GM19025 (cell line): ENCODE results near the gene CDC42BPA.

Experiments used
- ATAC-seq: cut with Tn5 transposase; IDR thresholded peaks from one replicate; pipeline ENCODE4 v1.9.1; 2021; ENCODE audit warnings: mild to moderate bottlenecking, low read depth, moderate library complexity; ENCODE audit not compliant: unreplicated experiment

The CDC42BPA gene

GRCh38 chr1:226983992-226984364, 334.3 kb downstream of the CDC42BPA start:
- ATAC-seq = no peak

GRCh38 chr1:226983247-226983991, 334.9 kb downstream of the CDC42BPA start:
- ATAC-seq = no peak

- ATAC-seq = no peak
Observed at GRCh38 chr1:226982451-226983177, 335.7 kb downstream of the CDC42BPA start.

DNA sequence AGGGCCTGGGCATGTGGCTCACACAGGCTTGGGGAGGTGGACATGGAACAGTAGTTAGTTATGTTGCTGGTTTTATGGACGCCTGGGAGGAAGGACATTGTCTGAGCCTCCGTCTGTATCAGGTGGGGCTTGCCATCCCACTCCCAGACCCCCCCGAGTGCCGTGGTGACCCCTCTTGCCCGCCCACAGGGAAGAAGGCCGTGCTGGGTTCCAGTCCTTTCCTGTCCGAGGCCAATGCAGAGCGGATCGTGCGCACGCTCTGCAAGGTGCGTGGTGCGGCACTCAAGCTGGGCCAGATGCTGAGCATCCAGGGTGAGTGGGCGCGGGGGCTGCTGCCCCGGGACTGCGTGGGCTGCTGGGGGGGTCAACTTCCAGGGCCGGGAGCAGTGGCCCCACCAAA, 336.5 kb downstream of the CDC42BPA start:
- ATAC-seq = no peak

GRCh38 chr1:226981386-226981817, 336.9 kb downstream of the CDC42BPA start:
- no peak for ATAC-seq

GRCh38 chr1:226980565-226981385, 337.5 kb downstream of the CDC42BPA start:
- no peak for ATAC-seq

DNA sequence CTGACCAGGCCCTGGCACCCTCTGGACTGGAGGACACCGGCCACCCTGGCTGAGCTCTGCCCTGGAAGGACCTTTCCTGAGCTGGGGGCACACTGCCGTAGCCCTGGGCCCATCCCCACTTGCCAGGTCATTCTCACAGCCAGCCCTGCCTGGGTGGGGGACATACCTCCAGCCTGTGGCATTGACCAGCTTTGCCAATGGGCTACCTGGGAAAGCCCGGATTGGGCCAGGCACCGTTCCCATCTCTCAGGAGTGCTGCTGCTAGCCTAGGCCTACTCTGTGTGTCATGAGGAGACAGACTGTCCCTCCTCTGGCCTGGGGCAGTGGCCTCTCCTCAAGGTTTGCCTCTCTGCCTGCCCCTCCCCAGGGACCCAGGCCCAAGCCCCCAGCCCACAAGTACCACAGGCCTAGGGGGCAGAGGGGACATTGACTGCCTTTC, 338.2 kb downstream of the CDC42BPA start:
- no peak for ATAC-seq

DNA sequence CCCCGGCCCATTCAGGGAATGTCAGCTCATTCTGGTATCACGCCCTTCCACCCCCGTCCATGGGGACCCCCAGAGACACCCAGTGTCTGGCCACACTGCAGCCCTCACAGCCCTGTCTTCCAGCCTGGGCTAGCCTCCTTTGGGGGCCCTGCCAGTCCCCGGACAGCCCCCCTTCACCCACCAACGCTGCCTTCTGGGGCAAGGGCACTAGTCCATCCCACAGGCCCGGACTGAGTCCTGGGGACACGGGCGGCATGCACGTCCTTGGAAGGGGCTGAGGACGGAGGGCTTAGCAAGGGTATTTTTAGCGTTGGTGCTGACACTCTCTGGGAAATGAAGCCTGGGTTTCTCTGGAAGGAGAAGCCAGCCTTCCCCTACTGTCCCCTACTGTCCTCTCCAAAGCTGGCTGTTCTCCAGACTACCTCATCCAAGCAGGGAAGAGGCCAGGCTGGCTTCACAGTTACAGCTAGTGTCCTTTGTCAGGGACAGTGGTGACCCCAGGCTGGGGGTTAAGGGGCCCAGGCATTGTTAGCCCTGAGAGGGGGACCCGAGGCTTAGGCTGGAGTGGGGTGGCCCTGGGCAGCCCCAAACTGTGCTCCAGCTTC, 338.7 kb downstream of the CDC42BPA start:
- ATAC-seq = no peak

DNA sequence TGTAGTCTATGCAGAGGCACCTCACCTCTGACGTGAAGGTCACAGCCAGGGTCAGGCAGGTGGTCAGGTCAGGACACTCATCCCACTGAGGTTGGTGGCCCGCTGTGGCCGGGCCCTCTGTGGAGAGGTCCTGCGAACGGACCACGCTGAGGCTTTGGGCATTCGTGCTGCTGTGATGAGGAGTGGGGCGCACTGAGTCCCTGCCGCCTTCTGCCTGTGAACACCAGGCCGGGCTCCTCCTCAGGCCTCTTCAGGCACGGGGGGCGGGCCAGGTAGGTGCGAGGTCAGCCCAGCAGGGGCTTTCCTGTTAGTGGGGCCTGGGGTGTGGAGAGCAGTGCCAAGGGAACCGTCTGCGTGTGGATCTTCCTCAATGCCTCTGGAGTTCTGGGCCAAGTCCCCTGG, 339.2 kb downstream of the CDC42BPA start:
- no peak for ATAC-seq

DNA sequence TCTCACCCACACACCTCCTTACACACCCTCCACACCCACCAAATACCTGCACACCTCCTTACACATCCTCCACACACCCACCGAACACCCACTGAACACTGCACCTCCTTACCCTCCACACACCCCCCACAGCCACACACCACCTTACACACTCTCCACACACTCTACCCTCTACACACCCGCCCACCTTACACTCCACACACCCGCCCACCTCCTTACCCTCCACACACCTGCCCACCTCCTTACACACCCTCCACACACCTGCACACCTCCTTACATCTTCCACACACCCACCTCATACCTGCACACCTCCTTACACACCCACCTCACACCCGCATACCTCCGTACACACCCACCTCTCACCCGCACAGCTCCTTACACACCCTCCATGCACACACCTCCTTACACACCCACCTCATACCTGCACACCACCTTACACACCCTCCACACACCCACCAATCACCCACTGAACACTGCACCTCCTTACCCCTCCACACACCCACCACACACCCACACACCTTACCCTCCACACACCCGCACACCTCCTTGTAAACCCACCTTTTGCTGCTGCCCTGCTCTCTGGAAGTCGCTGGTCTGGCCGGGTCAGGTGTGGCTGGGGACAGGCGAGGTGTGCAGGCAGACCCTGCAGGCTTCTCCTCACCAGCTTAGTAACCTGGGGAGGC, 339.7 kb downstream of the CDC42BPA start:
- ATAC-seq = no peak

- no peak for ATAC-seq
Observed at GRCh38 chr1:226977643-226978431, 340.5 kb downstream of the CDC42BPA start.

DNA sequence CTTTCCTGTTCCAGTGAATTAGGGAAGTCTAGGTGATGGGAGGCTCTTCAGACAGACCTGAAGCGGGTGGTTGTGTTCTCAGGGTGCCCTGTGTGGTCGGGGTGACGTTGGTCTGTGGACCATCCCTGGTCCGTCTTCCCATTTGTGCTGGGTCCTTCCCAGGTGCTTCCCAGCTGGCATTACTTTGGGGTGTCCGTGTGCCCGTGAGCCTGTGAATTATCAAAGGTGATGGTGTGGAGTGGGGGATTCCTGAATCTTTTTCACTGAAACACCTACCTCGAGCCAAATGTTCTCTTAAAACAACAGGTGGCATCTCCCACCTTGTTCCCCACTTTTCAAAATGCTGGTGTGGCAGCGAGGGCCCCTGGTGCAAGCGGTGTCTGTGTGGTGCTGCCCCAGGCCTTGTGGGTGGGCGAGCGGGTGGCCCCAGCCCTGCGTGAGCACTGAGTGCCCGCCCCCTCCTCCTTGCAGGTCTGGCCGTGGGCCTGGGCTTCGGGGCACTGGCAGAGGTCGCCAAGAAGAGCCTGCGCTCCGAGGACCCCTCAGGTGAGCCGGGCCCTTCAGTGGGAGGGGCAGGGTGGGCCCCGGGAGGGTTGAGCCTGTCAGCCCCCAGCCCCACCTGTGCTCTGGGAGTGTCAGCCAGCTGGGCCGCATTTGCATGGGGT, 341.2 kb downstream of the CDC42BPA start:
- ATAC-seq = no peak

DNA sequence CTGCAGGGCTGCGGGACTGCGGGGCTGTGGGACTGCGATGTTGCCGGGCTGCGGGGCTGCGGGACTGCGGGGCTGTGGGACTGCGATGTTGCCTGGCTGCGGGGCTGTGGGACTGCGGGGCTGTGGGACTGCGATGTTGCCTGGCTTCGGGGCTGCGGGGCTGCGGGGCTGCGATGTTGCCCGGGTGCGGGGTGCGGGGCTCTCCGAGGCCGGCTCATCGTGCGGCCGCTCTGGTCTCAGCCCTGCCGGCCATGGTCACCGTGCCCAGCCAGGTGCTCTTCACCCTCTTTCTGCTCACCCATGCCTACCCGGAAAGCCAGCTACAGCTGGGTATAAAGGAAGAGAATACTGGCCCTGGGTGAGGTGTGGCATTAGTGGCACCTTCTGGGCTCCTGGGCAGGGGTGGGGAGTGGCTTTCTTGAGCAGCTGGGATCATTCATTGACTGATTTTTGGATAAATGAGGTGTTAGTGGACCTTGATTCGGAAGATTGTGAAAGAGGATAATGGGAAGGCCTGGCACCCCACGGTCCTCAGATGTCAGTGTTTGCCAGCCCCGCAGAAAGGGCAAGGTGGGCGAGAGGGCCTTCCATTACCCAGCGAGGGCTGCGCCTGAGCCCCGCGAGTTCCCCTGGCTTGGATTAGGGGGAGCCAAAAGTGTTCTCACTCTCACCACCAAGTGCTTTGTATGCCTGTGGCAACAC, 341.9 kb downstream of the CDC42BPA start:
- ATAC-seq = no peak

DNA sequence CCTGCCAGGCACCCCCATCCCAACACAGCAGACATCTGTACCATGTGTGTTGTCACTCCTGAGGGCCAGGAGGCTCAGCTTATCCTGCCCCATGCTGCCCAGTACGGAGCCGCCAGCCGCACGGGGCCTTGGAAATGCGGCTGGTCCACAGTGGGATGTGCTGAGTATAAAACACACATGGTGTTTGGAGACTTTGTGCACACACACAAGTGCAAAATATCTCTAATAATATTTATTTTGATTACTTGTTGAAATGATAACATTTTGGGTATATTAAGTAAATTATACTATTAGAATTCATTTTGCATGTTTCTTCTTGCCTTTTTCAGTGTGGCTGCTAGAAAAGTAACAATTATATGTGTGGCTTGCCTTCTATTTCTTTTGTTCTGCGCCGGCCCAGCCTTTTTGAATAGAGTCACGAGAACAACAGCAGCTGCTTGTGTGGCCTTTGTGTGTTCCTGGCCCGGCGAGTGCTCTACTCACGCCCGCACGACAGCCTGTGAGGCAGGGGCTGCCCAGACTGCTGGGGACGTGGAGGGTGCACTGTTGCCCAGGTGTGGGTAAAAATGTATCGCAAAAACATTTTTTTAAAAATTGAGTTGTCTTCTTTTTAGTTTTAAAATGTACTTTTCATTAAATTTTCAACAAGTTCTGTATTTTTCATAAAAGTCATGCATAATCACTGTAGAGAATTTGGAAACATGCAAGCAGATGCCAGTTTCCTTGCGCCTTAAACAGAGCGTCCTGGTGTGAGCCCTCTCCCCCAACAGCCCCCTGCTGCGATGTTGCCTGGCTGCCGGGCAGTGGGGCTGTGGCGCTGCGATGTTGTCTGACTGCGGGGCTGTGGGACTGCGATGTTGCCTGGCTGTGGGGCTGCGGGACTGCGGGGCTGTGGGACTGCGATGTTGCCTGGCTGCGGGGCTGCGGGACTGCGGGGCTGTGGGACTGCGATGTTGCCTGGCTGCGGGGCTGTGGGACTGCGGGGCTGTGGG, 342.7 kb downstream of the CDC42BPA start:
- no peak for ATAC-seq

DNA sequence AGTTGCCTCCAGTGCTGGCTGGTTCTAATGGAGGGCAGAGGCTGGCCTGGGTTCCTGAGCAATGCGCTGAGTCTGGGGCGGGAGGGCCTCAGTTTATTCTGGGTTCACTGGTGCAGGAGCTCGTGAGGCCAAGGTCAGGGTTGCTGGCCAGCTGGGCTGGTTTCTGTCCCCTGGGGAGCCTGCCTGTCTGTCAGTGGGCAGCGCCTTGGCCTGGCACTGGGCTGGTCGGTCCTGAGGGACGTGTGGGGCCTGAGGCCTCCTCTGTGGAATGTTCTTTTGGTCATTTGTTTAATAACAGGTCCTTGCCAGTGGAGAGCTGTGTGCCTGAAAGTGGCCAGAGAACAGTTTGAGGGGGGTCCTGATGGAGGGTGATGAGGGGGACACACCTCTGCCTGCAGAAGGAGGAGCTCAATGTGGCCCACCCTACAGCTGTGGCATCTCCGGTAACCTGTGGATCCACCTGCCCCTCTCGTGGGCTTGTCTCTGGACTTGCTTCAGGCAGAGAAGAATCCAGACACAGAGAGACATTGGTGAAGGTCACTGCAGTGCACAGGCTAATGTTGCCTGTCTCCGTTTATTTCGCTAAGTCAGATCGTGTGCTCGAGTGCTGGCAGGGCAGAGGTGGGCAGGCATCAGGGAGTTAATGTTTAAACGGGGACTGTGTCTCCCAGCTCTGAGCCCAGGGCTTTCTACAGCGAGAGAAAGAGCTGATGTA, 343.6 kb downstream of the CDC42BPA start:
- no peak for ATAC-seq

DNA sequence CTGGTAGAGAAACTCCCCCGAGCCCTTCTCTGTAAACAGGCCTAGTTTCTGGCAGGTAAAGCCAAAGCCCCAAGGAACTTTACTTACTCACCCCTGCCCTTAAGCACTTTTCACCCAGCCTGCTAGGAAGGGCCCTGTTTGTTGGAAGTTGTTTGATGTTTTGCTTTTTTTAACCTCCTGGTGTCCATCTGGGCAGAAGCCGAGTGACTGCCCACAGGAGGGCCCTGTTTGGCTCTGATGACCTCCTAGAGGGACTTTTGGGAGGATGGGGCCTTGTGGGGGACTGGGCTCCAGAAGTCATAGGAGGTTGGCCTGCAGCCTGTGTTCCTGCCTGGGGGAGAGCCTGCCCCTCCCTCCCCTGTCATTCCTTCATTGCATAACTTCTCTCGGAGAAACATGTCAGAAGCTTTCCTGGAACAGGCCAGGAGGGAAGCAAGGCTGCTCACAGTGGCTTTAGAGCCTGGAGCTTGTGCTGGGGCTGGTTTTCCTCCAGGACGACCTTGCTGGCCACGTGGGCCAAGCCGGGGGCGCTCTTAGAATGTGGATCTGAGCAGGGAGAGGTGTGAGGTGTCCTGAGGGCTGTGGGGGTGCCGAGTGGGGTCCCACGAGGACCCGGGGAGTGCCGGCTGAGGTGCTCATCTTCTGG, 344.3 kb downstream of the CDC42BPA start:
- no peak for ATAC-seq
